ENCODE measurements around the gene PDHX. TPM values are rescaled to one million over a fixed set of nuclear protein-coding genes. Genes with fewer than 3 reads are reported as not detected.
A peak's percentile ranks its signal among the peaks of the same experiment; 100 is the strongest.

The PDHX gene
- total RNA-seq, 6 experiments from 2014 or later = 37.4 to 47.0 (median 42.2) TPM

GRCh38 chr11:34924714-34925113, 8.3 kb downstream of the PDHX start:
- no peak for DNase-seq
- Mint-ChIP-seq H3K27ac (peak overlapping the region; percentile 63), H3K4me1 (ENCODE audit: low read depth) (peaks cover 91% of the 10 kb centered on the region), H3K36me3 (ENCODE audit: low read depth) (peaks cover 3% of the 10 kb centered on the region), H3K4me3 (peak overlapping the region; percentile 41), H3K9me3 (no peaks in the 10 kb centered on the region), H3K27me3 (ENCODE audit: insufficient read depth) (no peaks in the 10 kb centered on the region)
- TF ChIP-seq CTCF (IDR thresholded peaks at IDR 0.05) = no peak

- Mint-ChIP-seq H3K4me1 (ENCODE audit: low read depth) (peaks cover 85% of the 10 kb centered on the region), H3K4me3 (peak overlapping the region; percentile 54), H3K9me3 (no peaks in the 10 kb centered on the region), H3K27ac (peak overlapping the region; percentile 68), H3K36me3 (ENCODE audit: low read depth) (peaks cover 7% of the 10 kb centered on the region), H3K27me3 (ENCODE audit: insufficient read depth) (no peaks in the 10 kb centered on the region)
- peak; percentile 50 for DNase-seq
- peak; percentile 88 for TF ChIP-seq CTCF (IDR thresholded peaks at IDR 0.05)
These were observed 9.8 kb downstream of the PDHX start for GRCh38 chr11:34926101-34926830.

GRCh38 chr11:34926831-34927132, 10.4 kb downstream of the PDHX start:
- TF ChIP-seq CTCF (IDR thresholded peaks at IDR 0.05) = no peak
- DNase-seq = peak; percentile 63
- H3K9me3 Mint-ChIP-seq = no peaks in the 10 kb centered on the region
- no peaks in the 10 kb centered on the region for H3K27me3 Mint-ChIP-seq (ENCODE audit: insufficient read depth)
- H3K27ac Mint-ChIP-seq = peak overlapping the region; percentile 68
- H3K4me3 Mint-ChIP-seq = peak overlapping the region; percentile 54
- H3K36me3 Mint-ChIP-seq (ENCODE audit: low read depth) = peaks cover 11% of the 10 kb centered on the region
- H3K4me1 Mint-ChIP-seq (ENCODE audit: low read depth) = peaks cover 85% of the 10 kb centered on the region

- Mint-ChIP-seq H3K36me3 (ENCODE audit: low read depth) (peaks cover 19% of the 10 kb centered on the region), H3K27me3 (ENCODE audit: insufficient read depth) (no peaks in the 10 kb centered on the region), H3K27ac (no peak overlapping the region), H3K4me3 (no peak overlapping the region), H3K9me3 (no peaks in the 10 kb centered on the region), H3K4me1 (ENCODE audit: low read depth) (peaks cover 69% of the 10 kb centered on the region)
- no peak for TF ChIP-seq CTCF (IDR thresholded peaks at IDR 0.05)
- no peak for DNase-seq
These were observed 12.0 kb downstream of the PDHX start for GRCh38 chr11:34928268-34928959.

- no peak for DNase-seq
- Mint-ChIP-seq H3K27ac (no peak overlapping the region; the same call in 1 of the 2 replicates), H3K4me3 (no peak overlapping the region), H3K27me3 (ENCODE audit: insufficient read depth) (no peaks in the 10 kb centered on the region), H3K36me3 (ENCODE audit: low read depth) (peaks cover 21% of the 10 kb centered on the region), H3K4me1 (ENCODE audit: low read depth) (peaks cover 62% of the 10 kb centered on the region), H3K9me3 (no peaks in the 10 kb centered on the region)
- TF ChIP-seq CTCF (IDR thresholded peaks at IDR 0.05) = no peak
These were observed 12.7 kb downstream of the PDHX start for GRCh38 chr11:34928960-34929680.
